Endothelial cell of umbilical vein (primary cell): ENCODE data around the gene CSHL1. TPM values are rescaled to one million over a fixed set of nuclear protein-coding genes. Genes with fewer than 3 reads are reported as not detected.
"Not testable (repeated sequence)": the region's sequence is repeated elsewhere in the genome, so short reads cannot be mapped to it uniquely, and the experiment has no call there.

ENCODE experiments used
- BruUV-seq: library from RNA; stranded (reverse); fragments of 400-500 nt; replicated peaks from 2 replicates; lab custom pipeline; 2021; lab: Mats Ljungman, UMichigan
- CTCF ChIA-PET: fragments of 300-600, 350-600 bp; sonication (Branson Sonifier 250); formaldehyde crosslinking; loops from one replicate; lab custom pipeline; 2021; ENCODE audit warnings: antibody characterized with exemption, inconsistent platforms; lab: Charles Lee
- POLR2A ChIA-PET: fragments of 300-600, 350-600 bp; sonication (Branson Sonifier 250); formaldehyde crosslinking; loops from one replicate; lab custom pipeline; 2021; ENCODE audit warnings: antibody characterized with exemption, inconsistent platforms; lab: Charles Lee
- DNase-seq: peaks from one replicate; pipeline ENCODE4 v3.0.0-alpha.2; 2011; ENCODE audit warnings: low read depth, low spot score
- FAIRE-seq: peaks from 2 replicates; lab custom pipeline; 2011; peaks lifted over from hg19 to GRCh38; lab: Jason Lieb, UNC
- H2AFZ ChIP-seq: 2 replicates; pipeline ENCODE4 v1.6.0; 2012; ENCODE audit warnings: low read depth, low read length, control low read depth, inconsistent platforms
- H3K27ac ChIP-seq: 2 replicates; pipeline ENCODE4 v1.5.1; 2011; ENCODE audit warnings: low read depth, mild to moderate bottlenecking, control low read depth, low read length, moderate library complexity; ENCODE audit not compliant: insufficient read depth
- H3K27me3 ChIP-seq, 2 experiments: 2 replicates each; pipeline versions ENCODE4 v1.6.0 to v1.6.1; 2011; ENCODE audit warnings: low read length in 2 of 2, mixed read lengths in 1 of 2; ENCODE audit not compliant: control insufficient read depth in 2 of 2, insufficient read depth in 2 of 2
- H3K36me3 ChIP-seq, 2 experiments: 2 replicates in 1 of 2; 3 replicates in 1 of 2; pipeline ENCODE4 v1.5.1; 2011; ENCODE audit warnings: low read length in 2 of 2, mild to moderate bottlenecking in 1 of 2, moderate library complexity in 1 of 2; ENCODE audit not compliant: control insufficient read depth in 2 of 2, insufficient read depth in 2 of 2; ENCODE audit errors: extremely low read depth in 1 of 2
- H3K4me1 ChIP-seq: 3 replicates; pipeline ENCODE4 v1.5.1; 2011; ENCODE audit warnings: mild to moderate bottlenecking, low read length; ENCODE audit not compliant: control insufficient read depth, insufficient read depth; ENCODE audit errors: extremely low read depth
- H3K4me2 ChIP-seq: 2 replicates; pipeline ENCODE4 v1.6.1; 2011; ENCODE audit warnings: low read length, control low read depth, mixed read lengths; ENCODE audit not compliant: insufficient read depth
- H3K4me3 ChIP-seq, 3 experiments: fragments of 200-600 bp in 1 of 3; sonication (generic), shearing (Covaris generic) in 1 of 3; replicated peaks in 1 of 3; 2 replicates each; pipeline ENCODE4 v1.5.1; 2011 to 2016; ENCODE audit warnings: control low read depth in 3 of 3, low read length in 3 of 3, mild to moderate bottlenecking in 2 of 3, inconsistent platforms in 1 of 3, low read depth in 1 of 3, moderate library complexity in 1 of 3; ENCODE audit not compliant: insufficient read depth in 1 of 3
- H3K79me2 ChIP-seq: 2 replicates; pipeline ENCODE4 v1.6.0; 2012; ENCODE audit warnings: low read length, inconsistent platforms; ENCODE audit not compliant: control insufficient read depth, insufficient read depth
- H3K9ac ChIP-seq: replicated peaks from 2 replicates; pipeline ENCODE3; 2011; ENCODE audit warnings: low read length, control low read depth; ENCODE audit not compliant: insufficient read depth; ENCODE audit errors: extremely low read depth
- H3K9me1 ChIP-seq: replicated peaks from 3 replicates; pipeline ENCODE4 v1.6.0; 2011; ENCODE audit warnings: mild to moderate bottlenecking, low read length; ENCODE audit not compliant: control insufficient read depth, insufficient read depth; ENCODE audit errors: extremely low read depth
- H3K9me3 ChIP-seq: replicated peaks from 2 replicates; pipeline ENCODE4 v1.5.1; 2012; ENCODE audit warnings: low read length, inconsistent platforms; ENCODE audit not compliant: control insufficient read depth, insufficient read depth
- H4K20me1 ChIP-seq: replicated peaks from 2 replicates; pipeline ENCODE3; 2011; ENCODE audit warnings: mild to moderate bottlenecking, low read length; ENCODE audit not compliant: control insufficient read depth, insufficient read depth; ENCODE audit errors: extremely low read depth
- dilution Hi-C: fragments of 300-500 bp; cut with MboI; formaldehyde crosslinking; loops from one replicate; pipeline ENCODE4 v1.15.0; 2019; ENCODE audit warnings: low sequenced_read_pairs; ENCODE audit not compliant: extremely low pct_ligation_motif_present
- intact Hi-C: fragments of 100-400 bp; cut with micrococcal nuclease; formaldehyde crosslinking; loops from one replicate; pipeline ENCODE4 v1.10.0; 2022
- polyA plus RNA-seq, 4 experiments: library from polyadenylated mRNA; depleted of rRNA in 3 of 4; stranded (reverse) in 3 of 4; unstranded in 1 of 4; fragments of >200 nt; gene quantifications; 2 replicates each; pipeline versions ENCODE4 v1.2.1 to v1.2.3, GENCODE V29; 2011 to 2012; ENCODE audit warnings: missing spikeins in 1 of 4
- total RNA-seq: library from RNA; stranded (reverse); gene quantifications from 2 replicates; pipeline ENCODE4 v1.2.3, GENCODE V29; 2021

The CSHL1 gene
- total and polyA plus RNA-seq, 2 donors (not counting 3 experiments of a cell fraction or from before 2014, with no cell fraction given), result not detected

DNA sequence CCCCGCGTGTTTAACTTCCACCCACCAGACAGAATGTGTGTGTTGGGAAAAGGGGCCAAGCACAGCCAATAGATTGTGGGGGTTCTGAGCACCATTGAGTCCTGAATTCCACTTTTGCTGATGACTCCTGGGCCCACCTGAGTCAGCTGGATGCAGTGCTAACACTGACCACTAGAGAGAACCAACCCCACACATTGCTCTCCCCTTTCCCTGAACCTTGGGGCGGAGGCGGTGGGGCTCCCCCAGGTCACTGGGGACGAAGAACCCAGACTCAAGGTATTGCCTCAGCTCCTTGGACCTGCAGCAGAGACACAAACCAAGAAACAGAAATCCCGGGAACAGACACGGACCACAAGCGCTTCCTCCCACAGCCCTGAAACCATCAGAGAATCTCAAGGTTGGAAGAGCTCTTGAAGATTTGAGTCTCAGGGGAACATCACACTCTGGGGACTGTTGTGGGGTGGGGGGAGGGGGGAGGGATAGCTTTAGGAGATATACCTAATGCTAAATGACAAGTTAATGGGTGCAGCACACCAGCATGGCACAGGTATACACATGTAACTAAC, 36.9 kb downstream of the CSHL1 start:
- H3K9me1 ChIP-seq, H3K4me2 ChIP-seq, H3K9me3 ChIP-seq, H3K4me3 ChIP-seq, H4K20me1 ChIP-seq, H3K9ac ChIP-seq, dilution Hi-C loops, intact Hi-C loops, H2AFZ ChIP-seq, H3K27ac ChIP-seq, H3K36me3 ChIP-seq, FAIRE-seq, DNase-seq, H3K27me3 ChIP-seq, H3K79me2 ChIP-seq, H3K4me1 ChIP-seq, POLR2A ChIA-PET, BruUV-seq: not testable (repeated sequence)
- CTCF ChIA-PET, result interaction anchor here (1.4 to 2.0 kb wide), 2 partner anchors 8 to 9 kb away, joined by 3 to 8 read pairs; no protein-coding TSS in a partner anchor

- H3K9ac ChIP-seq, H3K4me2 ChIP-seq, H2AFZ ChIP-seq, intact Hi-C loops, DNase-seq, H3K27ac ChIP-seq, BruUV-seq, H3K27me3 ChIP-seq, H3K9me3 ChIP-seq, H3K36me3 ChIP-seq, H3K4me3 ChIP-seq, H4K20me1 ChIP-seq, H3K4me1 ChIP-seq, POLR2A ChIA-PET, FAIRE-seq, dilution Hi-C loops, H3K79me2 ChIP-seq, H3K9me1 ChIP-seq: not testable (repeated sequence)
- CTCF ChIA-PET, result interaction anchor here (1.4 to 2.0 kb wide), 2 partner anchors 8 to 9 kb away, joined by 3 to 8 read pairs; no protein-coding TSS in a partner anchor
Measured at GRCh38 chr17:63873577-63873976, 37.5 kb downstream of the CSHL1 start, which contains the start of gene CSH2. Gene CSH2, minus strand, starts transcription at chr17:63873677. Its CDS starts 63 bp downstream, at chr17:63873614.

GRCh38 chr17:63871646-63872365, 39.3 kb downstream of the CSHL1 start:
- H3K79me2 ChIP-seq, H3K9ac ChIP-seq, DNase-seq, POLR2A ChIA-PET, FAIRE-seq, H3K9me1 ChIP-seq, intact Hi-C loops, H3K4me1 ChIP-seq, dilution Hi-C loops, H3K27me3 ChIP-seq, H4K20me1 ChIP-seq, H3K36me3 ChIP-seq, CTCF ChIA-PET, H3K9me3 ChIP-seq, BruUV-seq, H2AFZ ChIP-seq, H3K4me2 ChIP-seq, H3K4me3 ChIP-seq, H3K27ac ChIP-seq: not testable (repeated sequence)

DNA sequence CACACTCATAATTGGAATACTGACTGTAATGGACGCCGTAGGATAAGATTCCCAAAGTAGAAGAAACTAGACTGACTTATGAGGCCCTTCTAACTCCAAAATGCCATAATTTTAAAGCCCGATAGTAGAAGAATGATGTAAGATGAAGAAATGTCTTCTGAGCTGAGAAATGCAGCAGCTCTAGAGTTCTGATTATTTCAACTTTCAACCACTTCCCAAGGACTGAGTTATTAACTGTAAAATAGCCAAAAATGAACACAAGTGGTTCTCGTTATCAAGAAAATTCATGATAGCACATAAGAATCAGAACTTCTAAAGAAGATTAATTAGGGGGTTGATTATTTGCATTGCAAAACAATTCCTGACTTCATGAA, 40.8 kb downstream of the CSHL1 start:
- FAIRE-seq, H2AFZ ChIP-seq, H3K27me3 ChIP-seq, H3K9me3 ChIP-seq, H3K4me1 ChIP-seq, intact Hi-C loops, H4K20me1 ChIP-seq, H3K27ac ChIP-seq, POLR2A ChIA-PET, H3K79me2 ChIP-seq, BruUV-seq, H3K4me2 ChIP-seq, H3K9me1 ChIP-seq, H3K36me3 ChIP-seq, dilution Hi-C loops, H3K4me3 ChIP-seq, H3K9ac ChIP-seq, DNase-seq: not testable (repeated sequence)
- CTCF ChIA-PET, result interaction anchor here (0.9 to 1.1 kb wide), 2 partner anchors 10 to 21 kb away, joined by 4 to 6 read pairs; no protein-coding TSS in a partner anchor
